Activated CD4-positive, alpha-beta T cell treated with anti-CD3 and anti-CD28 coated beads for 1 hour (primary cell): ENCODE data around the gene USH1G.
"Not testable (repeated sequence)": the region's sequence is repeated elsewhere in the genome, so short reads cannot be mapped to it uniquely, and the experiment has no call there.

Source experiments
- DNase-seq: peaks from one replicate; pipeline ENCODE4 v3.0.0-alpha.2; 2020

The USH1G gene

GRCh38 chr17:74873037-74873873 lies 49.8 kb downstream of the USH1G start:
- DNase-seq: peak; percentile 99

- no peak for DNase-seq
Measured at GRCh38 chr17:74872313-74873036, 50.6 kb downstream of the USH1G start, which contains the start of gene FDXR. FDXR (minus strand) TSS chr17:74872994; CDS start chr17:74872944, 50 bp downstream.

- DNase-seq: no peak
Measured at GRCh38 chr17:74871356-74872076, 51.5 kb downstream of the USH1G start.

GRCh38 chr17:74870512-74870911 lies 52.5 kb downstream of the USH1G start:
- DNase-seq: no peak

GRCh38 chr17:74870028-74870427 lies 53.0 kb downstream of the USH1G start:
- not testable (repeated sequence) for DNase-seq

GRCh38 chr17:74868908-74869255 lies 54.2 kb downstream of the USH1G start:
- no peak for DNase-seq

- DNase-seq: no peak
Measured at GRCh38 chr17:74868251-74868907, 54.7 kb downstream of the USH1G start.

GRCh38 chr17:74866198-74866835 lies 56.7 kb downstream of the USH1G start:
- no peak for DNase-seq
